ENCODE results near the gene MEOX1.

Gene MEOX1

GRCh38 chr17:43652124-43652480, 9.6 kb downstream of the MEOX1 start:
- no peak for FAIRE-seq

DNA sequence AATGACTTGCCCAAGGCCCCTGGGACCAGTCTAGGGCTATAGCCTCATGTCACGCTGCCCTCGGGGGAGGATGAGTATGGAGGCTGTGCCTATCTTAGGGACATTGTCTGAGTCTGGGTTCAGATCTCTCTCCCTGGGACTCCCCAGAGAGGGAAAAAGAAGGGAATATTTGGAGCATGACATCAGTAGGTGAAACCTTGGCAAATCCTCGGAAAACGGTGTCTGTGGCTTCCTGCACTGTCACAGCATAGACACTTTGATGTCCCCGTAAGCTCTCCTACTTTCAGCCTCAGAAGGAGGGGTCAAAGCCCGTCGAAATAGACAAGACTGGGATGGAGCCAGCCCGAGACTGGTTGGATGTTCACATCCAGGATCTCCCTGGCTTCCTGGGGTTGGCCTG, 11.3 kb downstream of the MEOX1 start:
- FAIRE-seq: no peak

- no peak for FAIRE-seq
Measured at GRCh38 chr17:43648916-43649315, 12.8 kb downstream of the MEOX1 start.

DNA sequence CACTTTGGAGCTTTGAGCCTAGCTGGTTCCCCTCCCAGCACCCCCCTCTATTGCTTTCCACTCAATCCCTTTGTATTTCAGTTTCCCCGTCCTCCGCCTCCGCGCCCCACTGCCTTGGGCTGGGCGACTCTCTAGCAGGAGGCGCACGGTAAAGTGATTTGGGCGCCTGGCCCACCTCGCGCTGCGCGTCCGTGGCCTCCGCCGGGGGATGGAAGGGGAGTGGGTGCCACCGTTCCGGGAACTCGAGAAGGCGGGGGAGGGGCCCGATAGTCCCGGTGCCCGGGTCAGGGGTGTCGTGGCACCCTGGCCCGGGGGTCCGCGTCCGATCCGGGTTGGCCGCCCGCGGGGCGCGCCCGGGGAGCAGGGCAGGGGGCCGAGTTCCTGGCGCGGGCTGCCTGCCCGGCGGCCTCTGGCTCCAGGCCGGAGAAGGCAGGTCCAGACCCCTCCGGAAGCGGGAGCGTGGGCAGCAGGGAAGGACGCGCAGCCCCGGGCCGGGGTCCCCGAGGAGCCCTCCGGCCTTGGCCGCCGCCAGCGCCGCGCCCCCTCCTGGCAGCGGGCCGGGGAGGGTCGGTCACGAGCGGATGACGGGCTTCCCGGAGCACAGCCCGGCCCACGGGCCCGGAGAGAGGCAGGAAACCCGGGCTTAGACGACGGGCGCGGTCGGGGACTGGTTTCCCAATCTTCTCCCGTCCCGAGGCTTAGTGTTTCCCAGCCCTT, 15.8 kb downstream of the MEOX1 start:
- no peak for FAIRE-seq

GRCh38 chr17:43645450-43645764, 16.3 kb downstream of the MEOX1 start:
- FAIRE-seq: no peak

DNA sequence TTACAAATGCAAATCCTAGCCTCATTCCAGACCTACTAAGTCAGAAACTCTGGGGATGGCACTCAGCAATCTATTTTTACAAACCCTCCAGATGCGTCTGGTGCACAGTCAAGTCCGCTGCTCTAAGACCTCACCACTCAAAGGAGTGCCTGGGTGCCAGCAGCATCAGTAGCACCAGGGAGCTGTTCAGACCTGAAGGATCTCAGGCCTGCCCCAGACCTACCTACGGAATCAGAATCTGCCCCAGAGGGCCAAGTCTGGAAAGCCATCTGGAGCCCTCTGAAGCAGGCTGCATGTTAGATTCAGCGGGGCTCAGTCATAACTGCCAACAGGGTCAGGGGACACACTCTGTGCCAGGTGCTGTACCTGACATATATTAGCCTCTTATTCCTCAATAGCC, 17.6 kb downstream of the MEOX1 start:
- no peak for FAIRE-seq

DNA sequence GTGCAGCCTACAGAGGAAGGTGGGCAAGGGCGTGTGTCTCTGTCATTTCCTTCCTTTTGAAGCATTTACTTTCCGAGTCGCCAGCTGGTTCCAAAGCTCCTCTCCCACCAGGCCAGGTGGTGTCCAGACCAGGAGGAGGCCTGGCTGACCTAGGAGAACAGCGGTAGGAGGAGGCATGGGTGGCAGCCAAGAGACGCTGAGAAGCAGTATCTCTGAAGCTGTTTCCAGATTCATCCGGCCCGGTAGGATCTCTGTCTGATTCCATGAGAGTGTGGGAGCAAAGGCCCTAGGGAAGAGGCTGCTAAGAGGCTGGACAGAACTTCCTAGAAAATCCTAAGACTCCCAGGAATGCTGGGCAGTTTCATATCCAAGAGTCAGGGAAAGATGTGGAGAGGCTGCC, 20.3 kb downstream of the MEOX1 start:
- no peak for FAIRE-seq

DNA sequence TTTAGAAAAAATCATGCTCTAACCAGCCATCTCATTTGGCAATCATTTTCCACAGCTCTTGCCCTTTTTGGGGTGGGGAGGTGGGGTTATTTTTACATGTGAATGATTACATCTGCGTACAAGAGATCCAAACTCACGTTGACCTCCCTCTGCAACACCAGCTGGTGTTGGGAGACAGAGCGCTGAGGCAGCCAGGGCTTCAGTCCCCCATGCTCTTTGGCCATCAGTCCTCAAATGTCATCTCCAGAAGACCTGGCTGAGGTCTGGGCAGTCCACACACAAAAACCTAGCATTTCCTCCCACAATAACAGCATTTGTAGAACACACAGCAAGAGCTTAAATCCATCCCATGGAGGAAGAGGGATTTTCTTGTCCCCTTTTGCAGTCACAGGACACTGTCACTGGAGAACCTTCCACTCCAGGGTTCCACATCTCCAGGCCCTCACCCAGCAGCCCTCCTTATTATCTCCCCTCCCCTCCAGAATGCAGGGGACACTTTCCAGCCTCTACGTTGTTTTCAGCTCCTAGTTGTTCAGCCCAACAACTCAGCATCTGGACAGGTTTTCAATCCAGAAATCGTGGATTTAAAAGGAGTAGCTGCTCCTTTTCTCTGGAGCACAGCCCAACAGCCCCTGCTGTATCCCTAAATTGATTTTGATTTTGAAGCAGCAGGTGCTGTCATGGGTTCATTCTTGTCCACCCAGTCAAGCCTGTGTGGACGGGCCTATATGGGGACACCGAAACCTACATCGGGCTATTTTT, 21.1 kb downstream of the MEOX1 start:
- no peak for FAIRE-seq

- FAIRE-seq: no peak
Measured at GRCh38 chr17:43637563-43638323, 24.0 kb downstream of the MEOX1 start.

- FAIRE-seq: no peak
Measured at GRCh38 chr17:43636426-43636825, 25.3 kb downstream of the MEOX1 start.

- FAIRE-seq: no peak
Measured at GRCh38 chr17:43634591-43635125, 27.1 kb downstream of the MEOX1 start.

DNA sequence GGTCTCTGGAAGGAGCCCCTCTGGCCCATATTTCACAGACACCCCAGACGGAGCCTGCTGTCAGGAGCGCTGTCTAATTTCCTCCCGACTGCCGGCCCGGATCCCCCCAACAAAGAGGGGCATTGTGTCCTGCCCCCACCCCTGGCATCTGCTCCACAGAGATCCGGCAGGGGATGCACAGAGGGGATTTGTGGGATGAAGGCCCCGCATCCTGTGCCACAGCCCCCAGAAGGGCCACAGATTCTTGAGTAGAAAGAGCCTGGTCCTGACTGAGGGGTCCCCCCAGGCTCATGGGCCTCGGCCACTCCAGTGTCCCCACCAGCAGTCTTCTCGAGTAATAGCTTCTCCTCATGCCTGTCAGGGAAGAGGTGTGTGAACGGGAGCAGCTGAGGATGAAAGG, 29.5 kb downstream of the MEOX1 start:
- no peak for FAIRE-seq

DNA sequence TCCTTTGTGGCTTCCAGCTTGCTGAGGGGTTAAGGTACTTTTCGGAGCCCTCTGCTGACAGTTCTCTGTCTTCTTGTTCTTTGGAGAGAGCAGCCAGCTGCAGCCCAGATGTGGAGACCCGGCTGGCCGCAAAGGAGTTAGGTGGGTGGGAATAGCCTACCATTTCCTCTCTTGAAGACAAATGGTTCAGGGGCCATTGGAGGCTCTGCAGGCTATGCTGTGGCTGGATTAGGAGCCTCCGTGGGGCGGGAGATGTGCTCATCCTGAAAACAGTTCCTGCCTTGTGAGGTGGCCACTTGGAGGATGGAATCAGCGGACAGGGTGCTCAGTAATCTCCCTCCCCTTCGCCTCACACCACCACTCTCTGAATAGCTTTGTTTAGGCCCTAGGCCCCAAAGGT, 30.3 kb downstream of the MEOX1 start:
- FAIRE-seq: no peak

DNA sequence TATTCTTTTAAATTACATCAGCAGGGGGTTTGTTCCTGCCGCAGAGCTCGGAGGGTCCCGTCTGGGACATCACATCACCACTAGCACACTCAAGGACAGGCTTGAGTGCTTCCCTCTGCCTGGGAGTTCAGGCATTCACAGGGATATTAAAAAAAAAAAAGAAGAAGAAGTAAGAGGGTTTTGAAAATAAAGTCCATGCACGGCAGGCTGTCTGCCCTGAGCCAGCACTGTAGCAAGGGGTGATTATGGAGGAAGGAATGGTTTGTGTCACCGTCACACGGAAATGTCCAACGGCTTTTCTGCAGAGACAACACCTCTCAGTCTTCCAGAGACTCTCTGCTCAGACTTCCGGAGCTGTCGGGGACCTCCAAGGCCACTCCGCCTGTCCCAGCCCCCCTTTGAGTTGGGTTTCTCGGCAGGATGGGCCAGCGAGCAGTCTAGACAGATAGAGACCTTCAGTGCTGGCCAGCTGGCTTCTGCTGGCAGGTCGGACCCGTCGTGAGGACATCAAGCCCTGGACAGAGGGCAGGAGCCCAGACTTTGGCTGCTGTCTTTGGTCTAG, 33.6 kb downstream of the MEOX1 start:
- FAIRE-seq: no peak

- no peak for FAIRE-seq
Measured at GRCh38 chr17:43627653-43628052, 34.1 kb downstream of the MEOX1 start.

DNA sequence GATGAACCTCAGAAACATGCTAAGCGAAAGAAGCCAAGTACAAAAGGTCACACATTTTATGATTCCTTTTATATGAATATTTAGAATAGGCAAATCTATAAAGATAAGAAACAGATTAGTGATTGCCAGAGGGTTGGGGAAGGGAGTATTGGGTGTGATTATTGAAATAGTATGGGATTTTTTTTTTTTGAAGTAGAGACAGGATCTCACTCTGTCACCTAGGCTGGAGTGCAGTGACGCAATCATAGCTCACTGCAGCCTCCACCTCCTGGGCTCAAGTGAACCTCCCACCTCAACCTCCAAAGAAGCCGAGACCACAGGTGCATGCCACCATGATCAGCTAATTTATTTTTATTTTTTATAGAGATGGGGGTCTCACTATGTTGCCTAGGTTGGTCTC, 35.7 kb downstream of the MEOX1 start:
- no peak for FAIRE-seq

DNA sequence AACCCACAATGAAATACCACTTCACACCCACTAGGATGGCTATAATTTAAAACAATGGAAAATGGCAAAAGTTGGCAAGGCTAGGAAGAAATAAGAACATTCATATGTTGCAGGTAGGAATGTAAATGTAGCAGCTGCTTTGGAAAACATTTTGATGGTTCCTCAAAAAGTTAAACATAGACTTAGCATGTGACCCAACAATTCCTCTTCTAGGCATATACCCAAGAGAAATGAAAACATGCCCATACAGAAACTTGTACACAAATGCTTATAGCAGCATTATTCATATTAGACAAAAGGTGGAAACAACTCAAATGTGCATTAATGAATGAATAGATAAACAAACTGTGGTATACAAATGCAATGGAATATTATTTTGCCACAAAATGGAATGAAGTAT, 36.1 kb downstream of the MEOX1 start:
- no peak for FAIRE-seq

- no peak for FAIRE-seq
Measured at GRCh38 chr17:43620581-43620980, 41.1 kb downstream of the MEOX1 start.

GRCh38 chr17:43620147-43620546, 41.6 kb downstream of the MEOX1 start:
- FAIRE-seq: no peak

DNA sequence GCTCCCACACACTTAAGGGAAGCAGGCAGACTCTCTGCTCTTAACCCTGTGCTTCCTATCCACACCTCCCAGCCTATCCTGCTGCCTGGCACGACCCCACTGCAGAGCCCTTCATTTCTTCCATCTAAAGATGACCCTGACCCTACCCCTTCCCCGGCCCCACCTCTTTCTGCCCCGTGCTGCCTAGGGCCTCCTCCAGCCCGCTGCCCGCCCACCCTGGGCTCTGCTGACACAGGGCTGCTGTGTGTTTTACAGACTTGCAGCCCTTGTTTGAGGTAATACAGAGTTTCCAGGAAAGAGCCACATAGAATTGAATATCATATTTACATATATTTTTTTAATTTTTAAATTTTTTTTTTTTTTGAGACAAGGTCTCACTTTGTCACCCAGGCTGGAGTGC, 42.0 kb downstream of the MEOX1 start:
- no peak for FAIRE-seq

DNA sequence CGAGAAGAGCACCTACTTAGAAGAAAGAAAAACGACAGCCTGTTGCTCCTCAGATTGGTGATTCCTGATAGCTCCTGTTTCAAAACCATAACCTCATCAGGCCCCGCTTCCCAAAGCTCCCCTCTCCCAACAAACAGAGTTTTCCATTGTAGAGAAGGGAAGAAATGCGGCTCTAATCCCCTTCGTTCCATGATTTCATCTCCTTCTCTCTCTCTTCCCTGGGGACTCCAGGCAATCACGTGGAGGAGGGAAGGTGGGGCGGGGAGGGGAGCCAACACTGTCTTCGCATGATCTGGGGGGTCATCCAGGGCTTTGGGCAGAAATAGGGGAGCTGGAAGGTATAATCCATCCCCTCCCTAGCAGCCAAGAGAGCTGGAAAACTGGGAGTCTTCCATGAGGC, 43.4 kb downstream of the MEOX1 start:
- no peak for FAIRE-seq

- FAIRE-seq: no peak
Measured at GRCh38 chr17:43616852-43617251, 44.9 kb downstream of the MEOX1 start.

- FAIRE-seq: no peak
Measured at GRCh38 chr17:43616421-43616820, 45.3 kb downstream of the MEOX1 start.

DNA sequence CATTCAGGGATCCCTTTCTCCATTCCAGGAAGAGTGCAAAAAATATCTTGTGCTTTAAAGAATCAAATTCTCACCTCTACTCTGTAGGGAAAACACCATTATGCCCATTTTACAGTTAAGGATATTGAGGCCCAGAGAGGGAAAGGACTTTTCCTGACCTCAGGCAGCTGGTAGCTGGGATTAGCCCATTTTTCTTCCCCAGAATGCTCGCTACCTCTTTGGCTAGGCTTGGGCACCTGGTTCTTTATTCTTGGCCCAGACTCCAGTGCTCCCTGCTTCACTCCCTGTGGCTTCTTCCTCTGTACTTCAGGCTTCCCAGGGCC, 45.7 kb downstream of the MEOX1 start:
- no peak for FAIRE-seq

Data from TTC549 (cell line).